GM18526 (cell line): ENCODE results near the gene CYBRD1.

Experiments used
- POLR2A ChIP-seq: IDR thresholded peaks from 3 replicates; pipeline ENCODE4 v1.6.1; 2011; ENCODE audit not compliant: insufficient read length; ENCODE audit errors: extremely low read depth

CYBRD1 gene

GRCh38 chr2:171522052-171522787 is at the start of gene CYBRD1:
Gene CYBRD1 (plus strand): TSS chr2:171522474. CDS start chr2:171522546, 72 bp downstream.
- TF ChIP-seq POLR2A, result no peak

GRCh38 chr2:171475979-171476378 is 46.3 kb upstream of the CYBRD1 start:
- no peak for TF ChIP-seq POLR2A

- TF ChIP-seq POLR2A, result no peak
Observed at GRCh38 chr2:171478345-171478744, 43.9 kb upstream of the CYBRD1 start.

- TF ChIP-seq POLR2A, result no peak
Observed at GRCh38 chr2:171479154-171479814, 43.0 kb upstream of the CYBRD1 start.

- TF ChIP-seq POLR2A, result no peak
Observed at GRCh38 chr2:171480908-171481307, 41.4 kb upstream of the CYBRD1 start.

- no peak for TF ChIP-seq POLR2A
Observed at GRCh38 chr2:171482308-171482707, 40.0 kb upstream of the CYBRD1 start.

GRCh38 chr2:171482877-171483276 is 39.4 kb upstream of the CYBRD1 start:
- no peak for TF ChIP-seq POLR2A

GRCh38 chr2:171483793-171484192 is 38.5 kb upstream of the CYBRD1 start:
- TF ChIP-seq POLR2A, result no peak

- no peak for TF ChIP-seq POLR2A
Observed at GRCh38 chr2:171485116-171485515, 37.2 kb upstream of the CYBRD1 start.

- TF ChIP-seq POLR2A, result no peak
Observed at GRCh38 chr2:171487201-171487600, 35.1 kb upstream of the CYBRD1 start.

GRCh38 chr2:171487803-171488259 is 34.4 kb upstream of the CYBRD1 start:
- no peak for TF ChIP-seq POLR2A

GRCh38 chr2:171490577-171490976 is 31.7 kb upstream of the CYBRD1 start:
- TF ChIP-seq POLR2A, result no peak

GRCh38 chr2:171491292-171491691 is 31.0 kb upstream of the CYBRD1 start:
- no peak for TF ChIP-seq POLR2A

GRCh38 chr2:171492664-171493063 is 29.6 kb upstream of the CYBRD1 start:
- TF ChIP-seq POLR2A, result no peak

GRCh38 chr2:171505374-171505773 is 16.9 kb upstream of the CYBRD1 start:
- TF ChIP-seq POLR2A, result no peak

GRCh38 chr2:171509945-171510731 is 12.1 kb upstream of the CYBRD1 start:
- TF ChIP-seq POLR2A, result no peak
